Activated CD4-positive, alpha-beta T cell treated with anti-CD3 and anti-CD28 coated beads, Interleukin-2, amount 50 U/mL, for 4 hours (primary cell): ENCODE data around the gene UBAC1.

Experiments used
- DNase-seq, 2 experiments: peaks; one replicate each; pipeline ENCODE4 v3.0.0-alpha.2; 2020

The UBAC1 gene, protein sequence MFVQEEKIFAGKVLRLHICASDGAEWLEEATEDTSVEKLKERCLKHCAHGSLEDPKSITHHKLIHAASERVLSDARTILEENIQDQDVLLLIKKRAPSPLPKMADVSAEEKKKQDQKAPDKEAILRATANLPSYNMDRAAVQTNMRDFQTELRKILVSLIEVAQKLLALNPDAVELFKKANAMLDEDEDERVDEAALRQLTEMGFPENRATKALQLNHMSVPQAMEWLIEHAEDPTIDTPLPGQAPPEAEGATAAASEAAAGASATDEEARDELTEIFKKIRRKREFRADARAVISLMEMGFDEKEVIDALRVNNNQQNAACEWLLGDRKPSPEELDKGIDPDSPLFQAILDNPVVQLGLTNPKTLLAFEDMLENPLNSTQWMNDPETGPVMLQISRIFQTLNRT

DNA sequence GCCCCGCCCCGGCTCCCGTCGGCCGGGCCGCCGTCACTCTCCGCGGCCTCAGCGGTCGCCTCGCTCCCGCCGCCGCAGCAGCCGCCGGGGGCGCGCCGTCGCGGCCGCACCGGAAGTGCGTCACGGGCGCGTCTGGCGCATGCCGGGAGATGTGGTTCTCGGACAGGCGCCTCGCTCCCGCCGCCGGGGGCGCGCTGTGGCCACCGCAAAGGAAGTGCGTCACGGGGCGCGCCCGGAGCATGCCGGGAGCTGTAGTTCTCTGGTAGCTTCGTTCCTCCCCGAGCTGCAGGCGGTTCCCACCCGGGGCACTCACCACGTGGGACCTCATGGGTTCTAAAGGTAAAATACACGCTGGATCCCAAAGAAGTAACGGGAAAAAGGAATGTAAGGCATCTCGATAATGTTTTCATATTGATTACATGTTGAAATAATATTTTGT is at the start of gene UBAC1:
Gene UBAC1 (minus strand): TSS at position 97 of the 439 bp plus-strand sequence. CDS start 211 bp downstream, outside the sequence.
- DNase-seq = peak; percentile 93

DNA sequence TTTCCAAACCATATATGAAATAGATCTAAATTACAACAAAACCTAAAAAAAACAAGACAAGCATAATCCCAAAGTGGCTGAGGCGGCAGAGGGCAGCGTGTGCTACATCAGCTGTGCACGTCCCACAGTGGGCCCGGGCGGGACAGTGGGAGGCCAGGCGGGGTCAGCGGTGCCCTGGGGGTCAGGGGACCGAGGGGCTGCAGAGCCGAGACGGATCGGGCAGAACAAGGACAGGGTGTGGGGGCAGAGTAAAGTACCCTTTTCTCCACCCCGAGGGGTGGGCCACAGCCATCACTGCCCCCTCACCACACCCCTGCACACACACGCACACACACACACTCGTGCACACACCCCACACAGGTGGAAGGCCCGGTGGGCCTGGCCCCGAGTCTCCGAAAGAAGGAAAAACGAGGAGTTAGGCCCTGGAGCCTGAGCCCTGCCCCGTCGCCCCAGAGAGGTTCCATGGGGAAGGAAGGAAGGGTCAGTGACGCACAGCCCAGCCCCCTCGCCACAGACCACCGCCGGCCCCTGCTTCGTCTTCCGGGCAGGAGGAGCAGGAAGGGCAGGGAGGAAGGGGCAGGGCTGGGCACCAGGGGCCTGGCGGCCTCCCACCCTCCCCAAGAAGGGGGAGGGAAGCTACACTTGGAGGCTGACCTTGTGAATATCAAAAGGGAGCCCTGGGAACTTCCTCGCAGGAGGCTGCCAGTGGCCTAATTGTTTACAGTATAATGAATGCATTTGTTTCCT is 49.6 kb upstream of the UBAC1 start:
- DNase-seq = no peak

DNA sequence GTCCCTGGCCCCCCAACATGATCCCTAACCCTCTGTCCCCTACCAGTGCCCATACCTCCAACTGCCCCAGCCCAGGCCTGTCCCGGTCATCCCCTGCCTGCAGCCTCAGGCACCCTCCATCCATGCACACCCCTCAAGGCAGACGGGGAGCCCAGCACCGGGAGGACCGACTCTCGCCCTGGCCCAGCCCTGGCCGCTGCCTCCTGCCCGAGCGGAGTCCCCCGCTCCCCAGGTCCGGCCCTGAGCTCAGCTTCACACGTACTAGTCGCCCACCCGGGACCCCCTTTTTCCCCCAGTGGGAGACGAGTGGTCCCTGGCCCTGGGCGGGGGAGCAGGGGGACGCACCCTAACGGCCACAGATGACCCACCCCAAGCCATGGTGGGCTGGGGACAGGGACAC is 49.0 kb upstream of the UBAC1 start:
- no peak for DNase-seq

DNA sequence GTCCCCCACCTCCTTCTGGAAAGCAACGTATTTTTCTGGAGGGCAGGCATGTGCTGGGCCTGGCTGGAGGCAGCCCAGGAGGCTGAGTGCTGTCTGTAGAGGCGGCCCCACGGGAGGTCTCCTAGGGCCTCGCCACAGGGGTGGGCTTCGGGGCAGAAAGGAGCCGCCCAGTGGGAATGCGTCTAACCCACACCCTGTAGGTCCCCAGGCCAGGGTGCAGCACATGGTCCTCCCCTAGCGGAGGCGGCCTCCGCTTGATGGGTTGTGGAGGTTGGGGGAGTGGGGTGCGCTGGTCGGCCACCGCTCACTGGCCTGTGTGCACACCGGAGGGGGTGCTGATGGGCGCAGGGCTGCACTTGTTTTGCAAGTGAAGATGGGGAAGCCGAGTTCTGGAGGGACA is 48.3 kb upstream of the UBAC1 start:
- no peak for DNase-seq

DNA sequence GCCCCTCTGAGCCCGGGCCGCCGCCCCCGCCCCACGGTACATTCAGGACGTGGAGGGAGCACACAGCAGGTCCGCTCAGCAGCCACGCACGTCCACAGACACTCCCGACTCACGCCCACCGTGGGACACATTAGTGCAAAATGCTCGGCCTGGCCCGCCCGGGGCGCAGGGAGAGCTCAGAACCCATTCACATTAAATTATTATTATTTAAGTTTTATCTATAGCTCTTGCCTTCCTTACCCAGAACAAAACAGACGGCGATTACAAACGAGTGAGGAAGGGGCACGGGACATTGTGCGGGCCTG is 47.5 kb upstream of the UBAC1 start:
- DNase-seq = no peak

DNA sequence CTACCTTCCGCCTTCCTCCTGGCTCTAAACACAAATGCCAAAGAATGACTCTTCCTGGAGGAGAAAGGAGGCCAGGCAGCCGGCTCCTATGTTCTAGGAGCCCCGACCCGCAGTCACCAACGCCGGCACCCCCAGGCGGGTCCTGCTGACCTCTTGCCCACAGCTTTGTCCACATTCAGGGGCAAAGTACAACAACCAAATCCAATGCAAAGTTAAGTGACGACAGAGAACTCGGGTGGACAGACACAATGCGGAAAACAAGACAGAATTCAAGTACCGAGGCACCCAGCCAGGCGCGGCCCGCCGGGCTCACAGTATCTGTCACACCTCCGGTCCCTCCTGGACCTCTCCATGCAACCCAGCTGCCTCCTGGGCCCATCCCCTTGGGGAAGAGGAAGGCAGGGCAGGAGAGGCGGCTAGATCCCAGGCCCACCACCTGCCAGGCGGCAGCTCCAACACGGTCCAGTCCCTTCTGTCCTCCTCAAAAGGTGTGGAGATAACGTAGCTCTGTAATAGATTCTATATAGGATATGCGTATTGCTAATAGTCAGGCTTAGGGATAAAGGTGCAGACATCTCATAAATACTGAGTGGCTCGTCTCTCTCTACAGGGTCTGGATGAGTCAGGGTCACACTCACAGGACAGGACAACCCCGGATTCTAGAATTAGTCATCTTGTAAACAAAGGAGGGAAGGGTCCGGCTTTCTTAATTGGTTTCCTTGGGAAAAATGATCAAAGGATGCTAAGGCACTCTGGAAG is 46.9 kb upstream of the UBAC1 start:
- no peak for DNase-seq

DNA sequence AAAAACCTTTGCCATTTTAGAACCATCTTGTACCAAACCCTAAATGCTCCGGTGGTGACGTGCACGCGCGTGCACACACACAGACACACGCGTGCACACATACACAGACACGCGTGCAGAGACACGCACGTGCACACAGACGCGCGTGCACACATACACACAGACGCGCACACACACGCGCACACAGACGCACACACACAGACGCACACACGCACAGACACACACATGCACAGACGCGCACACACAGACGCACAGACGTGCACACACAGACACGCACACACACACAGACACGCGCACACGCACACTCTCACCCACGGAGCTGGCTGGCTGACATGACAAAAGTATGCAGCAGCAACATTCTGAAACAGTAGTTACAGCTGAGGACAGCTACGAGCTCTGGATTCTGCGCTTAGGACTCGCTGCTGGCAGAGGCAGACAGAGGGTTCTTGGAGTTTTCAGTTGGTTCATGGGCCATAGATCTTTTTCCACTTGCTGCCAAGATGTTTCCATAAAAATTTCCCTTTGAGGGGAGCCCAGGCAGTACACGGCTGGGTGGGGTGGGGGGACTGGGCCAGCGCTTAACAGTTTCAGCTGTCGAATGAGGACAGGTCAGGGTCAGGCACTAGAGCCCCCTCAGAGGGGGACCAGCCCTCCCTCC is 46.2 kb upstream of the UBAC1 start:
- DNase-seq = no peak

DNA sequence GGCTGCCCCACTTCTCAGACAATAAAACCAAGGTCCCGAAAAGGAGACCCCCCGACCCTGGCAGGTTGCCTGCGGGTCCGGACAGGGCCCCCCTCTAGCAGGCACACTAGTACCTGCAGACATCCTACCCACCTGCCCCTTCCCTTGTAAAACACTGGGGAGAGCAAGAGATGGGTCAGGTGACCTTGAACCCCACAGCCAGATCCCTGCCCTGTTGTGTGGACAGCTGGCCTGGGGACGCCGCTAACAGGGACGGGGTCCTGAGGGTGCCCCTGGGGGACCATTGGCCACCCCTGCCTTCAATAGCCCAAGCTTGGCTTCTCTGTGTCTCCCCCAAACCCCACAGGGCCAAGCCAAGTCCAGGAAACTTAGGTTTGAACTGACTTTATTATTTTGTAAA is 45.0 kb upstream of the UBAC1 start:
- DNase-seq = no peak

DNA sequence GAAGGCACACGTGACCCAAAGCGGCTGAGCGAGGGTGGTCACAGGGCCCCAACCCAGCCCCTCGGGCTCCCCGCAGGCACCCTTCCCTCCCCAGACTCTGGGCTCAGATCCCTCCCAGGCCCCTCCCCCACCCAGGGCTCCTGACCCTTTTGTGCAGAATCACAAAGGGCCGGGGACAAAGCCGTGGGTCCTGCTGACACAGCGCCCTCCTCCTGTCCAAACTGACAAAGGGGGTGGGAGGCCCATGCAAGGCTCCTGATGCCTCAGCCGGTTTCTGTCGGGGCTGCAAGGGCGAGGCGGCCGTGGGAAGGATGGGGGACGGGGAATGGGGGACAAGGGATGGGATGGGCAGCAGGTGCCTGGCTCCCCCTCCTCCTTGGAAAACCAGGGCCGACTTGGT is 43.5 kb upstream of the UBAC1 start:
- DNase-seq = no peak

DNA sequence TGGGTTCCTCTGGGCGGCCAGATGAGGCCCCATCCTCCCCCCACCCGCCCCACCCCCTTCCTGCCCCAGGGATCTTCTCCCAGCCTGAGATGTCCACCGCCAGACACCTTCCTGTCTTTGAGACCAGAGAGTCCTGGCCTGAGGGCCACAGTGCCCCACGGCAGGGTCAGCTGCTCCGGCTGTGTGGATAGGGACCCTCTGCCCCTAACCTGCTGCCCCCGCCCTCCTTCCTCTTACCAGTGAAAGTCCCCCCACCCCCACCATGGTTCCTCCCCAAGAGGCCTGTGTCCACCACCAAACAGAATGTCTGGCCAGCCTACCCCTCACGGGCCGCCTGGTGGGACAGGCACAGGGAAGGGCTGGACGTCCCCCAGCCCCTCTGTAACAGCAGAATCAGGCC is 43.0 kb upstream of the UBAC1 start:
- DNase-seq = no peak

DNA sequence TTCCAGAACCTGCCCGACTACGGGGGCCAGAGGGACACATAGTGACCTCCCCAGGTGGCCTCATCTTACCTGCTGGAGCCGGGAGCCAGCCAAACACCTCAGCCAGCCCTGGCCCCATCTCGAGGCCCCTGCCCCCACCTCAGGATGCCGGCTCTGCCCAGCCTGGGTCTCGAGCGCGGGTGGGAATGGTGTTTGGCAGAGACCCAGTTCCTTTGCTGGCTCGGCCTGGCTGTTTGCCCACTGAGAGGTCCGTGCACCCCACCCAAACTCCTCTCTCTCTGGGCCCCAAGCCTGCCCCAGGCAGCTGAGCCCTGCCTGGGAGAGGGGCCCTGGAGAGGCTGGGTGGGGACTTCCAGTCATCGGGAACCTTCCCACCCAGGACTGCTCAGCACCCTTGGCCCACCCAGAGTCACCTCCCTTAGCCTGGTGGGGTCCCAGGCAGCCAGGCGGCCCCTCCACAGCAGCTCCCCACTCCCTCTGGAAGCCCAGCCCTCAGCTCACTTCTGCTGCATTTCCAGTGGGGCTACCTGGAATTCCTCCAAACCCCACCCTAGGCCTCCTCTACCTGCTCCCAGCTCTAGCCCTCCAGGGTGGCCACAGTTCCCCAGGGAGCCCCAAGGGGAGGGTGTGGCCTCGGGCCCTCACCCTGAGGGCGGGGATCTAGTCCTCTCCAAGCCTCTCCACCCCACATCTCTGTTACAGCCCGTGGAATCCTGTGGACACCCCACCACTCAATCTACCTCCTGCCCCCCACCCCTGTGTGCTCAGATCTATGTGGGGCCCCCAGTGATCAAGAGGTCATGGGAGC is 42.4 kb upstream of the UBAC1 start:
- DNase-seq = no peak

DNA sequence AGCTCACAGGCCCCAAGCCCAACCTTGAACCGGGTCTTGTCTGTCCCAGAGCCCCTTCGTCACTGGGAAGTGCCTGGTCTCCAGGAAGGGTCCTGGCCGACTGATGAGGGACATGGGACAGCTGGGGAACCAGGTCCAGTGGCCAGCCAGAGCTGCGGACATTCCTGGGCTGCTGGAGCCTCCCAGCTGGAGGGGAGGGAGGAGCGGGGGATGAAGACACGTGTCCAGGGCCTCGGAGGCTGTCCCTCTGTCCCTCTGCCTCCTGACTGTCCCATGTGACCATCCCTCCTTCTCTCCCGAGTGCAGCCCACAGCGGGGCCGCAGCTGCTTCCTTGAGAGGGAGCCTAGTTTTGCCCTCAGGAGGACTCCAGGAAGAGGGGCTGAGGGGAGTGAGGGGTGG is 41.7 kb upstream of the UBAC1 start:
- DNase-seq = no peak

DNA sequence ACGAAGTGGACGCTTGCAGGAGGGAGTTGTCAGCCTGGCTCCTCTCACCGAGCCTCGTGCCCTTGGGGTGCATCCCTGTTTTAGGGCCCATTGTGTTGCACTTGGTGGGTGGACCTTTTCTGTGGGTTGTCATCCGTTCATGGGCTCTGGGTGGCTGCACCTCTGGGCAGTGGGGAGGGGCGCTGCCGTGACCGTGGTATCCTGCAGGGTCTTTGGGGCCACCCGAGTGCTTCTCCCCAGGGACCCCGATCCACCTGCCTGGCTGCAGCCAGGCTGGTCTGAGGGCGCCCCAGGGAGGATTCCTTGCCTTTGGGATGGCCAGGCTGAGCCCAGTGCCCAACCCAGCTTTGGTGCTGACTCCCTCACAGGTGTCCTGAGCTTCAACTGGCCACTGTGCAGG is 41.0 kb upstream of the UBAC1 start:
- no peak for DNase-seq

DNA sequence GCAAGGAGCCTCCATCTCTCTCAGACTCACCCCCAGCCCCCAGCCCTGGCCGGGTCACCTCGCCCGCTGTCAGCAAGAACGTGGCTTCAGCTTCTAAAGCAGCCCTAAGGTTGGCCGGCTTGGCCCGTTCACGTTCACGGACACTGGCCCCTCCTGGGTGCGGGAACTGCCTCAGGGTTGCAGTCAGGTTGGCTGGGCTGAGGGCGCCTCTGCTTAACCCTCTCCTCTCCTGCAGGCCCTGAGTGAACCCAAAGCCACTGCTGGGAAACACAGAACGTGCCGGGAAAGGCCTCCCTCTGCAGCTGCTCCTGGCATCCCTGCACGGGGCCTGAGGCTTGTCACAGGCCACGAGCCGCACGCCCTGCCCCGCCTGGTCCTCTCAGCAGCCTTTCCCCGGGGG is 40.1 kb upstream of the UBAC1 start:
- DNase-seq = no peak

DNA sequence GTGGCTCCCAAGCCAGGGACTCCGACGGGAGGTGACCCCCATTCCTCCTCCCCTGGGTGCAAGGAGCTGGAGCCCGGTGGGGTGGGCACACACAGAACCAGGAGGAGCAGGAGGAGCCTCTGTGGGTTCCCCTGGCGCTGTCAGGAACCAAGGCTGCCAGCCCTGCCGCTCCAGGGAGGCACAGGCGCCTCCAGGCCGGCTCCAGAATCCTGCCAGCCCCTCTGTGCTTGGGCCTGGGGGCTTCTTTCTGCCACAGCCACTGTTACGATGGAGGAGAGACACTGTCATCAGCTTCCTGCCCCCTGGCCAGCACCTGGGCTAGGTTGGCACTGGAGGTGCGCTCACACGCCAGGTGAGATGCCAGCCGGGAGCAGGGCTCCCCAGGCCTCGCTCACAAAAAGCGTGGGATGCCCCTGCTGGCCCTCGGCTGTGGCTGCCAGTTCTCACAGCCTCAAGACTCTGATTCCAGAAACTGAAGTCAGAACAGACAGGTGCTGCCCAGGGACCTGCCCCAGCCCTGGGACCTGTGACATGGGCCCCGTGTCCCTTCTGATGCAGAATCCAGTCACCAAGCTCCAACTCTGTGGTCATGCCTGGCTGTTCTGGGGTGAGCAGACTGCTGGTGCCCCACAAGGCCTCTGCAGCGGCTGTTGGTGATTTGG is 37.4 kb upstream of the UBAC1 start:
- DNase-seq = no peak

DNA sequence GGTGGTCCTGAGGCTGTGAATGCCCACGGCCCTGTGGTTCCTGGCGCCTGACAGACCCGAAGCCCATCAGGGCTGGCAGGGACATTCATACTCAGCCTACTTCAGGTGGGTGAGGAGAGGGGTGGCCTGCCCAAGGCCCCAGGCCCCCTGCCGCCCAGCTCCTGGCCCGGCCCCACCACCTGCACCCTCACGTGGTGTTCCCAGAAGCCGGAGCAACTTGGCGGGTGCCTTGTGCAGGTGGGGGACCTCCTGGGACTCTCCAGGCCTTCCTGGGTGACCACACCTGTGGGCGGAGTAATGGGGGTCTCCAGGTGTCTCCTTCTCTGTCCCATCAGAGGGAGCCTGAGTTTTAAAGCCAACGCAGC is 36.8 kb upstream of the UBAC1 start:
- DNase-seq = no peak

DNA sequence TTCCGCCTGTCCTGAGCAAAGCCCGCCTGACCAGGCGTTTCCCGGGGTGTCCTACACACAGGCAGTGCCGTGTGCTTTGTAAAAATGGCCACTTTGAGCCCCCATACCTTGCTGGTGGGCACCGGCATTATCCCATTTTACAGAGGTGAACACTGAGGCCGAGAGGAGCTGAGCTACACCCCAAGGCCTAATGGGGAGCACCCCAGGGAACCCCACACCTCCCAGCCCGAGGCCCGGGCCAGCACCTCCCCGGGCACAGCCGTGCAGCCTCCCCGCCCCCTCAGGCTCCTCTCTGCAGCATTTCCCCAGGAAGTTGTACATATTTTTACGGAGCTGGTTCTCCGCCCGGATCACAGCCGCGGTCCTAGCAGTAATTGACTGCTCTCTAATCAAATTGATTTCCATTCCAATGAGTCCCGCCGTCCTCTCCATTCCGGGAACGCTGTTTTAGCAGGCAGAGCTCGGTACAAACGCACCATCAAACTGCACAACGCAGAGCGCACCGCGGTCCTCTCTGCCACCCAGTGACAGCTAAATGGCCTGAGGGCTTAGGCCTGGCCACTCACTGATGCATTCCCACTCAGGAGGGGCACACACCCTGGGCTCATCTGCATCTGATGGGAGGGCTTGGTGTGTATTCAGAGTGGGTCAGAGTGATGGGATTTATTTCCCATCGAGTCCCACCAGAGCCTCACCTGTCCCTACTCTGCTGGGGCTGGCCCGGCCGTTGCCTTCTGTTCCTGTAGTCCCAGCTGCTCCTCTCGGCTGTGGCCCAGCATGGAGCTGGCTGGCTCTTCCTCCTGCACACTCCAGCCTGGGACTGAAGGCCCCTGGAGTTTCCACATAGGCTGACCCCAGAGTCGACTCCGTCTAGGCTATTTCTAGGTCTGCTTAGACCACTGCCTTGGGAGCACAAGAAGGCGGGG is 36.2 kb upstream of the UBAC1 start:
- no peak for DNase-seq

DNA sequence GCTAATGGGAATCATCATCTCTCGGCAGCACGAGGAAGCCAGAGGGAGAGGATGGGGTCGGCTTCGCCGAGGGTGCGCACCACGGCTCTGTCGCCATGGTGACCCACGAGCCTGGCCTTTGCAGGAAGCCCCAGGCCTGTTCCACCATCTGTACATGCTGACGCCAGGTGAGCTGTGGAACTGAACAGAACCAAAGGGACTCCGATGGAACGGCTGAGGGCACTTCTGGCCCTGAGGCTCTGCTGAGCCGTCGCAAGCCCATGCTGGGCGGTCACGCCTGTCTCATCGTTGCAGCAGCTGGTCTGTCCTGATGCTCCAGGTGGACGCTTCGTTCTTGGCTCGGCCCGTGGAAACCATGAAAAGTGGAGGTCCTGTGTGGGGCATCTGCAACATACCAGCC is 34.6 kb upstream of the UBAC1 start:
- DNase-seq = no peak

DNA sequence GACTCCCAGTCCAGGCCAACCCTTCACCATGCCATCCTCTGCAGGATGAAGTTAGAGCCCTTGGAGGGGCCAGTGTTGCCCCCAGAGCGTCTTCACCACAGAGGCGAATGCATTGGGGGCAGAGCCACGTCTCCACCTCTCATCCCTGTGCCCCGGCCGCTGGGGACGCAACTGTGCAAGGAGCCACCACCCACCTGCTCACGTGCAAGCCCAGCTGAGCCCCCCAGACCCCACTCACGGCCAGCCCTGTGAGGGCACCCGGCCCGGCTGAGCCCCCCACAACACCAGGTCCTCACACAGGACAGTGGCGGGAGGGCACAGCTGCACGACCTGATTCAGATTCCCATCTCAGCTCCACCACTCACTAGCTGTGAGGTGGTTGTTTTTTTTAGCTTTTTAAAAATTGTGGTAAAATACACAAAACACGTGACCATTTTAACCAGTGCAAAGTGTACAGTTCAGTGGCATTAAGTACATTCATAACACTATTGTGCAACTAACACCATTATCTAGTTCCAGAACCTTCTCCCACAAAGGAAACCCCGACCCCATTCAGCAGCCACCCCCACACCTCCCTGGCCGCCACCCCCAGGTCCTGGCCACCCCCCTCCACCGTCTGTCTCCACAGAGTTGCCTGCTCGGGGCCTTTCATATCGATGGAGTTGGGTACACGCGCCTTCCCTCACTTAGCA is 33.5 kb upstream of the UBAC1 start:
- no peak for DNase-seq
